SK-N-SH treated with all-trans-retinoic acid at 6 μM for 48 hours (cell line): ENCODE results near the gene ZEB2.

Experiments
- ATAC-seq: fragments of 200-7000 bp; cut with Tn5 transposase; 3 replicates; pipeline ENCODE4 v1.9.1; 2020; ENCODE audit warnings: mild to moderate bottlenecking, moderate library complexity
- ARNTL ChIP-seq: fragments of 450-650 bp; formaldehyde crosslinking; IDR thresholded peaks from 2 replicates; pipeline ENCODE4 v1.5.0; 2020; ENCODE audit warnings: low read depth, mild to moderate bottlenecking, moderate library complexity, borderline replicate concordance
- BACH2 ChIP-seq: fragments of 250-450 bp; sonication (Bioruptor Pico); IDR thresholded peaks from 2 replicates; pipeline ENCODE4 v1.9.0; 2021; ENCODE audit warnings: mild to moderate bottlenecking, borderline replicate concordance
- CSDC2 ChIP-seq: fragments of 250-450 bp; sonication (Bioruptor Pico); IDR thresholded peaks from 2 replicates; pipeline ENCODE4 v1.5.0; 2020; ENCODE audit warnings: mild to moderate bottlenecking, moderate library complexity
- ESRRG ChIP-seq: fragments of 250-450 bp; sonication (Bioruptor Pico); IDR thresholded peaks from 2 replicates; pipeline ENCODE4 v1.6.1; 2021; ENCODE audit warnings: mild to moderate bottlenecking
- ISL1 ChIP-seq: fragments of 250-450 bp; sonication (Bioruptor Pico); IDR thresholded peaks from 2 replicates; pipeline ENCODE4 v2.1.2; 2022; ENCODE audit warnings: mild to moderate bottlenecking, moderate library complexity
- RARB ChIP-seq: fragments of 250-450 bp; sonication (Bioruptor Pico); IDR thresholded peaks from 2 replicates; pipeline ENCODE4 v1.8.0; 2021; ENCODE audit warnings: mild to moderate bottlenecking, moderate library complexity
- SNAI2 ChIP-seq: fragments of 250-450 bp; sonication (Bioruptor Pico); IDR thresholded peaks from 2 replicates; pipeline ENCODE4 v1.5.0; 2020; ENCODE audit warnings: mild to moderate bottlenecking, moderate library complexity
- TCF4 ChIP-seq: fragments of 250-450 bp; sonication (Bioruptor Pico); IDR thresholded peaks from 2 replicates; pipeline ENCODE4 v1.8.0; 2021; ENCODE audit warnings: mild to moderate bottlenecking, moderate library complexity, borderline replicate concordance
- TOX ChIP-seq: fragments of 250-450 bp; sonication (Bioruptor Pico); IDR thresholded peaks from 2 replicates; pipeline ENCODE4 v1.8.0; 2021; ENCODE audit warnings: mild to moderate bottlenecking, moderate library complexity, borderline replicate concordance
- ZC3H10 ChIP-seq: fragments of 250-450 bp; sonication (Bioruptor Pico); IDR thresholded peaks from 2 replicates; pipeline ENCODE4 v1.5.1; 2021; ENCODE audit warnings: mild to moderate bottlenecking, moderate library complexity
- ZFP3 ChIP-seq: fragments of 250-450 bp; sonication (Bioruptor Pico); IDR thresholded peaks from 2 replicates; pipeline ENCODE4 v1.5.0; 2020; ENCODE audit warnings: mild to moderate bottlenecking, moderate library complexity
- ZFP30 ChIP-seq: fragments of 450-650 bp; formaldehyde crosslinking; IDR thresholded peaks from 2 replicates; pipeline ENCODE4 v1.5.0; 2022; ENCODE audit warnings: mild to moderate bottlenecking, moderate library complexity
- ZNF70 ChIP-seq: fragments of 450-650 bp; formaldehyde crosslinking; IDR thresholded peaks from 2 replicates; pipeline ENCODE4 v1.5.0; 2020; ENCODE audit warnings: mild to moderate bottlenecking, moderate library complexity
- ZNF8 ChIP-seq: fragments of 450-650 bp; formaldehyde crosslinking; IDR thresholded peaks from 2 replicates; pipeline ENCODE4 v1.5.0; 2020; ENCODE audit warnings: mild to moderate bottlenecking, moderate library complexity
- TF ChIP-seq, protein P1 (sequence below): fragments of 250-450 bp; sonication (Bioruptor Pico); IDR thresholded peaks from 2 replicates; pipeline ENCODE4 v1.8.0; 2021; ENCODE audit warnings: low read depth, mild to moderate bottlenecking, moderate library complexity, borderline replicate concordance
- TF ChIP-seq, protein P2 (sequence below): fragments of 250-450 bp; sonication (Bioruptor Pico); IDR thresholded peaks from 2 replicates; pipeline ENCODE4 v1.5.1; 2021; ENCODE audit warnings: mild to moderate bottlenecking, moderate library complexity
- TF ChIP-seq, protein P3 (sequence below): fragments of 250-450 bp; sonication (Bioruptor Pico); IDR thresholded peaks from 2 replicates; pipeline ENCODE4 v1.8.0; 2020; ENCODE audit warnings: mild to moderate bottlenecking, moderate library complexity, borderline replicate concordance
- TF ChIP-seq, protein P4 (sequence below): fragments of 250-450 bp; sonication (Bioruptor Pico); IDR thresholded peaks from 2 replicates; pipeline ENCODE4 v1.5.0; 2020; ENCODE audit warnings: mild to moderate bottlenecking, moderate library complexity

ZEB2 gene

DNA sequence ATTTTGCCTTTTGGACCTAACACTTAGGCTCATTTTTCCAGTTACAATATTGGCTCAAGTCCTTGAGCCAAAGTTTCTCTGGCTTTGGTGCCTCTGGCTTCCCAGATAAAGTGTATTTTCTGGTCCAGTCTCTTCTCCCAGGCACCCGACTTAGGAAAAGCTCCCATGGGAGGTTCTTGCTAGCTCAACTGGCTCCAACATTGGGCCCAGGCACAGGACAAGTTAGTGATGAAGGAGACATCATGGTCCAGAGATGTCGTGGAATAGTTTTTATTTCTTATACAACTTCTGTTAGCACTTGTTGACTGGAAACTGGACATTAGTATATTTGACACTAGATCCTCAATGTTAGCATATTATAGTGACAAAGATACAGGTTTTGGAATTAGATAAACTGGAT is 8.2 kb upstream of the ZEB2 start:
- ATAC-seq = no peak
- TF ChIP-seq CSDC2 (no peak), ZC3H10 (CRISPR knock-in tag) (no peak), ARNTL (CRISPR knock-in tag) (no peak), ZFP30 (CRISPR knock-in tag) (no peak), ZNF70 (CRISPR knock-in tag) (no peak), ZFP3 (CRISPR knock-in tag) (no peak), ZNF8 (CRISPR knock-in tag) (no peak), ISL1 (no peak), TOX (no peak)
- TF ChIP-seq, protein P1, sequence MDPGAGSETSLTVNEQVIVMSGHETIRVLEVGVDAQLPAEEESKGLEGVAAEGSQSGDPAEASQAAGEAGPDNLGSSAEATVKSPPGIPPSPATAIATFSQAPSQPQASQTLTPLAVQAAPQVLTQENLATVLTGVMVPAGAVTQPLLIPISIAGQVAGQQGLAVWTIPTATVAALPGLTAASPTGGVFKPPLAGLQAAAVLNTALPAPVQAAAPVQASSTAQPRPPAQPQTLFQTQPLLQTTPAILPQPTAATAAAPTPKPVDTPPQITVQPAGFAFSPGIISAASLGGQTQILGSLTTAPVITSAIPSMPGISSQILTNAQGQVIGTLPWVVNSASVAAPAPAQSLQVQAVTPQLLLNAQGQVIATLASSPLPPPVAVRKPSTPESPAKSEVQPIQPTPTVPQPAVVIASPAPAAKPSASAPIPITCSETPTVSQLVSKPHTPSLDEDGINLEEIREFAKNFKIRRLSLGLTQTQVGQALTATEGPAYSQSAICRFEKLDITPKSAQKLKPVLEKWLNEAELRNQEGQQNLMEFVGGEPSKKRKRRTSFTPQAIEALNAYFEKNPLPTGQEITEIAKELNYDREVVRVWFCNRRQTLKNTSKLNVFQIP = no peak
- TF ChIP-seq, protein P2, sequence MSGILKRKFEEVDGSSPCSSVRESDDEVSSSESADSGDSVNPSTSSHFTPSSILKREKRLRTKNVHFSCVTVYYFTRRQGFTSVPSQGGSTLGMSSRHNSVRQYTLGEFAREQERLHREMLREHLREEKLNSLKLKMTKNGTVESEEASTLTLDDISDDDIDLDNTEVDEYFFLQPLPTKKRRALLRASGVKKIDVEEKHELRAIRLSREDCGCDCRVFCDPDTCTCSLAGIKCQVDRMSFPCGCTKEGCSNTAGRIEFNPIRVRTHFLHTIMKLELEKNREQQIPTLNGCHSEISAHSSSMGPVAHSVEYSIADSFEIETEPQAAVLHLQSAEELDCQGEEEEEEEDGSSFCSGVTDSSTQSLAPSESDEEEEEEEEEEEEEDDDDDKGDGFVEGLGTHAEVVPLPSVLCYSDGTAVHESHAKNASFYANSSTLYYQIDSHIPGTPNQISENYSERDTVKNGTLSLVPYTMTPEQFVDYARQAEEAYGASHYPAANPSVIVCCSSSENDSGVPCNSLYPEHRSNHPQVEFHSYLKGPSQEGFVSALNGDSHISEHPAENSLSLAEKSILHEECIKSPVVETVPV = no peak

DNA sequence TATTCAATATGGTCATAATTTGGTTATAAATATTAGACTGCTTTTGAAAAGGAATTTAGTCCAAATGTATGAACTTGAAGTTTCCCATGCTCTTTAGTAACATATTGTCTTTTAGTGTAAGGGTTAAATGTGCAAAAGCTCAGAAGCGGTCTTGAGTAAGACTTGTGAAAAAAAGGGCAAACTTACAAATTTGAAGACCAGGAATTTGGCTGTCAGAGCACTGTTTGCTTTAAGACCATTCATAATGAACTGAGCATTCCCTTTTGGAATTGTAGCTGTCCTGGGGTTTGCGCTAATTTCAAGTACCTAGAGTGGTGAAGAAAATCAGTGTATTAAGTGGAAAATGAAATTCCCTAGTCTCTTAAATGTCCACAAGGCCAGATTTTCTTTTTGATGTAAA is 6.9 kb upstream of the ZEB2 start:
- no peak for ATAC-seq
- TF ChIP-seq, protein P3, sequence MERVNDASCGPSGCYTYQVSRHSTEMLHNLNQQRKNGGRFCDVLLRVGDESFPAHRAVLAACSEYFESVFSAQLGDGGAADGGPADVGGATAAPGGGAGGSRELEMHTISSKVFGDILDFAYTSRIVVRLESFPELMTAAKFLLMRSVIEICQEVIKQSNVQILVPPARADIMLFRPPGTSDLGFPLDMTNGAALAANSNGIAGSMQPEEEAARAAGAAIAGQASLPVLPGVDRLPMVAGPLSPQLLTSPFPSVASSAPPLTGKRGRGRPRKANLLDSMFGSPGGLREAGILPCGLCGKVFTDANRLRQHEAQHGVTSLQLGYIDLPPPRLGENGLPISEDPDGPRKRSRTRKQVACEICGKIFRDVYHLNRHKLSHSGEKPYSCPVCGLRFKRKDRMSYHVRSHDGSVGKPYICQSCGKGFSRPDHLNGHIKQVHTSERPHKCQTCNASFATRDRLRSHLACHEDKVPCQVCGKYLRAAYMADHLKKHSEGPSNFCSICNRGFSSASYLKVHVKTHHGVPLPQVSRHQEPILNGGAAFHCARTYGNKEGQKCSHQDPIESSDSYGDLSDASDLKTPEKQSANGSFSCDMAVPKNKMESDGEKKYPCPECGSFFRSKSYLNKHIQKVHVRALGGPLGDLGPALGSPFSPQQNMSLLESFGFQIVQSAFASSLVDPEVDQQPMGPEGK (CRISPR knock-in tag) = no peak
- TF ChIP-seq, all 23 proteins: peak for 0

DNA sequence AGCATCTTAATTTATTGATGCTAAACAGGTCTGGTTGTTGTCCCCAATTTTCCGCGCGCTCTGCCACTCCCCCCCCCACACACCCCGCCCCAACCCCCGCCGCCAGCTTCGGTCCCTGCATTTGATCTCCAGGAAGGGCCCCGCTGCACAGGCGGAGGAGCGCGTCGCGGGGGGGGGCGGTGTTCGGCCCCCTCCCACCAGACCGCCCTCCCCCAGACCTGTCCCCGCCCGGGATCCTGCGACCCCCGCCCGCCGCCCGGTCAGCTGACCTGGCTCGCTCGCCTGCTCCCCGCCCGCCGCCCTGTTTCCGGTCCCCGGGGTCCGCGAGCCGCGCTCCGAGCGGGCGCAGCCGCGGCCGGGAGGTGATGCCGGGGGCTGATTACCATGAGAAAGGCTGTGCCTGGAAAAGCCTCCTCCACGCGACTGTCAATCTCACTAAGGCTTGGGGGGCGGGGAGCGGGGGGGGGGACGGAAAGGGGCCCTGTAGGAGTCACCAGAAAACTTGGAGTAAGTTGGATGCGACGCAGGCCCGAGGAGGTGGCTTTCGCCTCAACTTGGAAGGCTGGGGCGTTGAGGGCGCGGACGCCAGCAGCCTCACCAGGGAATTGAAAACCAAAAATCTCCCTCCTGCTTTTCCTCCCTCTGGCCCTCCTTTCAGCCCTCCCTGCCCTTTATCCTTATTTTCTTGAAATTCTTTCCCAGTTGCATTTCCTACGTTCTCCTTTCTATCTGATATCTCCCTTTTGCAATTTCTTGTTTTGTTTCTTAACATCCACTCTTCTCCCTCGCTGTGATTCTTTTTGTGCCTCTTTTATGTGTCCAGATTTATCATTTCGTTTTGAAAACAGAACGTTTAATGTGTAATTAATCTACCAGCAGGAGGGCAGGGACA is 4.4 kb upstream of the ZEB2 start:
- TF ChIP-seq RARB (CRISPR knock-in tag) = no peak
- TF ChIP-seq ESRRG = no peak
- TF ChIP-seq ZFP30 (CRISPR knock-in tag) = 0 out of 2 replicates have a peak, but pooled peaks have one; percentile 10
- peak; percentile 49 for ATAC-seq

DNA sequence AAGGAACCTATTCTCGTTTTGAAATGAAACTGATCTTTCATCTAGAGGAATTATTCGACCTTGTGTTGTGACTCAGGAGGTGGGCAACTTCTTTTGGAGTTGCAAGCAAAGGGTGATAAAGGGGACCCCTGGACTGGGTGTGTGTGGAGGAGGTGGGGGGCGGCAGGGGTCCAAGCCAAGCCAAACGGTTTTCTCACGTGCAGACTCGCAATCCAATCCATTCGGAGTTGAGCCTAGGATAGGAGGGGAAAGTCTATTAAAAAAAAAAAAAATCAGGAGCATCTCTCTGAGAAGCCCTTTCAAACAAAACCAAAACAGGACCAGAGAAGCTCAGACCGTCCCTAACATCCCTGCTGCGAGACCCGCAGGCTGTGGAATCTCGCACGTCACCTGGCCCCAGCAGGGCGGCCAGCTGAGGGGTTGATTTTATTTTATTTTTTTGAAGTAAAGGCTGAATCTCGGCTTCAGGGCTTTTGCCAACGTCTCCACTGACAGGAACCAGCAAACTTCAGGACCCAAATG is 3.7 kb upstream of the ZEB2 start:
- peak; percentile 13 for ATAC-seq
- TF ChIP-seq SNAI2 (CRISPR knock-in tag) (no peak), BACH2 (no peak), TCF4 (no peak), CSDC2 (no peak), ZNF8 (CRISPR knock-in tag) (no peak)
- TF ChIP-seq, protein P1 = no peak
- TF ChIP-seq, protein P4, sequence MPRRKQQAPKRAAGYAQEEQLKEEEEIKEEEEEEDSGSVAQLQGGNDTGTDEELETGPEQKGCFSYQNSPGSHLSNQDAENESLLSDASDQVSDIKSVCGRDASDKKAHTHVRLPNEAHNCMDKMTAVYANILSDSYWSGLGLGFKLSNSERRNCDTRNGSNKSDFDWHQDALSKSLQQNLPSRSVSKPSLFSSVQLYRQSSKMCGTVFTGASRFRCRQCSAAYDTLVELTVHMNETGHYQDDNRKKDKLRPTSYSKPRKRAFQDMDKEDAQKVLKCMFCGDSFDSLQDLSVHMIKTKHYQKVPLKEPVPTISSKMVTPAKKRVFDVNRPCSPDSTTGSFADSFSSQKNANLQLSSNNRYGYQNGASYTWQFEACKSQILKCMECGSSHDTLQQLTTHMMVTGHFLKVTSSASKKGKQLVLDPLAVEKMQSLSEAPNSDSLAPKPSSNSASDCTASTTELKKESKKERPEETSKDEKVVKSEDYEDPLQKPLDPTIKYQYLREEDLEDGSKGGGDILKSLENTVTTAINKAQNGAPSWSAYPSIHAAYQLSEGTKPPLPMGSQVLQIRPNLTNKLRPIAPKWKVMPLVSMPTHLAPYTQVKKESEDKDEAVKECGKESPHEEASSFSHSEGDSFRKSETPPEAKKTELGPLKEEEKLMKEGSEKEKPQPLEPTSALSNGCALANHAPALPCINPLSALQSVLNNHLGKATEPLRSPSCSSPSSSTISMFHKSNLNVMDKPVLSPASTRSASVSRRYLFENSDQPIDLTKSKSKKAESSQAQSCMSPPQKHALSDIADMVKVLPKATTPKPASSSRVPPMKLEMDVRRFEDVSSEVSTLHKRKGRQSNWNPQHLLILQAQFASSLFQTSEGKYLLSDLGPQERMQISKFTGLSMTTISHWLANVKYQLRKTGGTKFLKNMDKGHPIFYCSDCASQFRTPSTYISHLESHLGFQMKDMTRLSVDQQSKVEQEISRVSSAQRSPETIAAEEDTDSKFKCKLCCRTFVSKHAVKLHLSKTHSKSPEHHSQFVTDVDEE (CRISPR knock-in tag) = no peak
- TF ChIP-seq, protein P3 (CRISPR knock-in tag) = no peak
